Measurements from ENCODE around the gene HHEX. TPM values are rescaled to one million over a fixed set of nuclear protein-coding genes. Genes with fewer than 3 reads are reported as not detected.
"Not testable (repeated sequence)": the region's sequence is repeated elsewhere in the genome, so short reads cannot be mapped to it uniquely, and the experiment has no call there.

The HHEX gene
- total RNA-seq, 1 experiment from 2014 or later, result 71.7 TPM

- Histone ChIP-seq H3K9me2 (replicated peaks; ENCODE audit: insufficient read depth, low read length) (no peaks in the 10 kb centered on the region), H3K79me2 (ENCODE audit: low read length) (no peaks in the 10 kb centered on the region), H2AFZ (ENCODE audit: low read length) (no peak overlapping the region), H3K27ac (ENCODE audit: low read length) (peak overlapping the region; percentile 82), H3K4me2 (ENCODE audit: low read depth, low read length, poor library complexity, severe bottlenecking) (peak overlapping the region; percentile 57), H4K20me1 (ENCODE audit: insufficient read depth, low read depth, low read length) (no peaks in the 10 kb centered on the region), H3K36me3 (ENCODE audit: insufficient read depth, low read length) (no peaks in the 10 kb centered on the region), H3K27me3 (ENCODE audit: low read length) (no peaks in the 10 kb centered on the region), H3K4me1 (ENCODE audit: low read length) (peaks cover 21% of the 10 kb centered on the region), H3K9me3 (ENCODE audit: low read length) (no peaks in the 10 kb centered on the region), H3K9ac (ENCODE audit: low read length) (peak overlapping the region; percentile 24; the same call in 1 of the 2 replicates), H3K4me3 (ENCODE audit: low read length) (peak overlapping the region; percentile 15; the same call in 1 of the 2 replicates)
- peak; percentile 80 for DNase-seq
These were observed 40.1 kb downstream of the HHEX start for GRCh38 chr10:92729886-92730285.

GRCh38 chr10:92732958-92733357 is 43.2 kb downstream of the HHEX start:
- no peaks in the 10 kb centered on the region for H3K9me2 ChIP-seq (replicated peaks; ENCODE audit: insufficient read depth, low read length)
- no peaks in the 10 kb centered on the region for H3K79me2 ChIP-seq (ENCODE audit: low read length)
- H2AFZ ChIP-seq (ENCODE audit: low read length), result no peak overlapping the region
- no peak overlapping the region for H3K4me2 ChIP-seq (ENCODE audit: low read depth, low read length, poor library complexity, severe bottlenecking)
- no peaks in the 10 kb centered on the region for H3K9me3 ChIP-seq (ENCODE audit: low read length)
- H3K27ac ChIP-seq (ENCODE audit: low read length), result no peak overlapping the region
- no peak overlapping the region for H3K4me3 ChIP-seq (ENCODE audit: low read length)
- H3K36me3 ChIP-seq (ENCODE audit: insufficient read depth, low read length), result no peaks in the 10 kb centered on the region
- no peaks in the 10 kb centered on the region for H4K20me1 ChIP-seq (ENCODE audit: insufficient read depth, low read depth, low read length)
- DNase-seq, result peak; percentile 16
- H3K4me1 ChIP-seq (ENCODE audit: low read length), result peaks cover 26% of the 10 kb centered on the region
- no peak overlapping the region for H3K9ac ChIP-seq (ENCODE audit: low read length)
- no peaks in the 10 kb centered on the region for H3K27me3 ChIP-seq (ENCODE audit: low read length)

- Histone ChIP-seq H2AFZ (ENCODE audit: low read length) (no peak overlapping the region), H3K4me3 (ENCODE audit: low read length) (no peak overlapping the region), H3K9me2 (replicated peaks; ENCODE audit: insufficient read depth, low read length) (no peaks in the 10 kb centered on the region), H3K9ac (ENCODE audit: low read length) (no peak overlapping the region), H3K79me2 (ENCODE audit: low read length) (no peaks in the 10 kb centered on the region), H3K4me1 (ENCODE audit: low read length) (peaks cover 15% of the 10 kb centered on the region), H3K27me3 (ENCODE audit: low read length) (no peaks in the 10 kb centered on the region), H3K9me3 (ENCODE audit: low read length) (no peaks in the 10 kb centered on the region), H3K4me2 (ENCODE audit: low read depth, low read length, poor library complexity, severe bottlenecking) (no peak overlapping the region), H3K36me3 (ENCODE audit: insufficient read depth, low read length) (no peaks in the 10 kb centered on the region), H3K27ac (ENCODE audit: low read length) (no peak overlapping the region), H4K20me1 (ENCODE audit: insufficient read depth, low read depth, low read length) (no peaks in the 10 kb centered on the region)
- peak; percentile 39 for DNase-seq
These were observed 44.5 kb downstream of the HHEX start for GRCh38 chr10:92734301-92734700.

GRCh38 chr10:92735938-92736337 is 46.2 kb downstream of the HHEX start:
- H2AFZ ChIP-seq (ENCODE audit: low read length), result no peak overlapping the region
- no peaks in the 10 kb centered on the region for H3K79me2 ChIP-seq (ENCODE audit: low read length)
- H3K4me1 ChIP-seq (ENCODE audit: low read length), result peaks cover 8% of the 10 kb centered on the region
- H4K20me1 ChIP-seq (ENCODE audit: insufficient read depth, low read depth, low read length), result no peaks in the 10 kb centered on the region
- no peaks in the 10 kb centered on the region for H3K27me3 ChIP-seq (ENCODE audit: low read length)
- no peak overlapping the region for H3K9ac ChIP-seq (ENCODE audit: low read length)
- H3K4me2 ChIP-seq (ENCODE audit: low read depth, low read length, poor library complexity, severe bottlenecking), result no peak overlapping the region
- H3K27ac ChIP-seq (ENCODE audit: low read length), result no peak overlapping the region
- no peaks in the 10 kb centered on the region for H3K9me2 ChIP-seq (replicated peaks; ENCODE audit: insufficient read depth, low read length)
- no peak overlapping the region for H3K4me3 ChIP-seq (ENCODE audit: low read length)
- DNase-seq, result peak; percentile 39
- no peaks in the 10 kb centered on the region for H3K9me3 ChIP-seq (ENCODE audit: low read length)
- H3K36me3 ChIP-seq (ENCODE audit: insufficient read depth, low read length), result no peaks in the 10 kb centered on the region

GRCh38 chr10:92737484-92737883 is 47.7 kb downstream of the HHEX start:
- Histone ChIP-seq H3K4me2 (ENCODE audit: low read depth, low read length, poor library complexity, severe bottlenecking) (no peak overlapping the region), H3K27me3 (ENCODE audit: low read length) (no peaks in the 10 kb centered on the region), H3K4me1 (ENCODE audit: low read length) (peaks cover 21% of the 10 kb centered on the region), H3K4me3 (ENCODE audit: low read length) (no peak overlapping the region), H3K9ac (ENCODE audit: low read length) (no peak overlapping the region), H3K9me3 (ENCODE audit: low read length) (no peaks in the 10 kb centered on the region), H4K20me1 (ENCODE audit: insufficient read depth, low read depth, low read length) (no peaks in the 10 kb centered on the region), H3K27ac (ENCODE audit: low read length) (no peak overlapping the region), H3K79me2 (ENCODE audit: low read length) (no peaks in the 10 kb centered on the region), H2AFZ (ENCODE audit: low read length) (no peak overlapping the region), H3K36me3 (ENCODE audit: insufficient read depth, low read length) (no peaks in the 10 kb centered on the region), H3K9me2 (replicated peaks; ENCODE audit: insufficient read depth, low read length) (no peaks in the 10 kb centered on the region)
- DNase-seq, result peak; percentile 11

- no peak overlapping the region for H2AFZ ChIP-seq (ENCODE audit: low read length)
- no peaks in the 10 kb centered on the region for H4K20me1 ChIP-seq (ENCODE audit: insufficient read depth, low read depth, low read length)
- peaks cover 44% of the 10 kb centered on the region for H3K4me1 ChIP-seq (ENCODE audit: low read length)
These were observed 51.0 kb downstream of the HHEX start for GRCh38 chr10:92740762-92741161.

GRCh38 chr10:92741741-92742140 is 52.0 kb downstream of the HHEX start:
- not testable (repeated sequence) for H3K27me3 ChIP-seq (ENCODE audit: low read length); DNase-seq; H3K79me2 ChIP-seq (ENCODE audit: low read length); H3K9me3 ChIP-seq (ENCODE audit: low read length); H3K36me3 ChIP-seq (ENCODE audit: insufficient read depth, low read length); H4K20me1 ChIP-seq (ENCODE audit: insufficient read depth, low read depth, low read length); H2AFZ ChIP-seq (ENCODE audit: low read length); H3K9me2 ChIP-seq (replicated peaks; ENCODE audit: insufficient read depth, low read length)
- peaks cover 40% of the 10 kb centered on the region for H3K4me1 ChIP-seq (ENCODE audit: low read length)
- peak overlapping the region; percentile 25; the same call in 1 of the 2 replicates for H3K4me3 ChIP-seq (ENCODE audit: low read length)
- H3K27ac ChIP-seq (ENCODE audit: low read length), result peak overlapping the region; percentile 98
- H3K4me2 ChIP-seq (ENCODE audit: low read depth, low read length, poor library complexity, severe bottlenecking), result peak overlapping the region; percentile 66
- peak overlapping the region; percentile 58 for H3K9ac ChIP-seq (ENCODE audit: low read length)

More at GRCh38 chr10:92740762-92741161, 51.0 kb downstream of the HHEX start:
- Histone ChIP-seq H3K79me2 (ENCODE audit: low read length) (no peaks in the 10 kb centered on the region), H3K9me3 (ENCODE audit: low read length) (no peaks in the 10 kb centered on the region), H3K27me3 (ENCODE audit: low read length) (no peaks in the 10 kb centered on the region), H3K36me3 (ENCODE audit: insufficient read depth, low read length) (no peaks in the 10 kb centered on the region), H3K27ac (ENCODE audit: low read length) (peak overlapping the region; percentile 98), H3K9me2 (replicated peaks; ENCODE audit: insufficient read depth, low read length) (no peaks in the 10 kb centered on the region), H3K4me2 (ENCODE audit: low read depth, low read length, poor library complexity, severe bottlenecking) (no peak overlapping the region), H3K9ac (ENCODE audit: low read length) (peak overlapping the region; percentile 30; the same call in 1 of the 2 replicates), H3K4me3 (ENCODE audit: low read length) (no peak overlapping the region)
- peak; percentile 36 for DNase-seq

- Histone ChIP-seq H4K20me1 (ENCODE audit: insufficient read depth, low read depth, low read length) (no peaks in the 10 kb centered on the region), H3K9me2 (replicated peaks; ENCODE audit: insufficient read depth, low read length) (no peaks in the 10 kb centered on the region), H3K27me3 (ENCODE audit: low read length) (no peaks in the 10 kb centered on the region), H3K27ac (ENCODE audit: low read length) (peak overlapping the region; percentile 98), H3K79me2 (ENCODE audit: low read length) (no peaks in the 10 kb centered on the region), H3K4me2 (ENCODE audit: low read depth, low read length, poor library complexity, severe bottlenecking) (peak overlapping the region; percentile 66), H3K36me3 (ENCODE audit: insufficient read depth, low read length) (no peaks in the 10 kb centered on the region), H2AFZ (ENCODE audit: low read length) (no peak overlapping the region), H3K9me3 (ENCODE audit: low read length) (no peaks in the 10 kb centered on the region), H3K9ac (ENCODE audit: low read length) (peak overlapping the region; percentile 73), H3K4me3 (ENCODE audit: low read length) (peak overlapping the region; percentile 58), H3K4me1 (ENCODE audit: low read length) (peaks cover 40% of the 10 kb centered on the region)
- DNase-seq, result peak; percentile 91
These were observed 52.8 kb downstream of the HHEX start for GRCh38 chr10:92742331-92743228.

Data from Karpas-422 (cell line).